NCI-H82 treated with DMSO at 0.1 percent for 48 hours (cell line): ENCODE results near the gene EPX.

Source experiments
- DNase-seq: peaks from one replicate; lab custom pipeline; 2025; ENCODE audit not compliant: unreplicated experiment; lab: John Stamatoyannopoulos, UW

The EPX gene

GRCh38 chr17:58249270-58250133 is 57.0 kb downstream of the EPX start:
- no peak for DNase-seq

GRCh38 chr17:58250344-58251011 is 58.0 kb downstream of the EPX start:
- no peak for DNase-seq

- DNase-seq = no peak
Measured at GRCh38 chr17:58252141-58252540, 59.6 kb downstream of the EPX start.

GRCh38 chr17:58253082-58253481 is 60.6 kb downstream of the EPX start:
- DNase-seq = no peak
